ENCODE data around the gene CENPM. TPM values are rescaled to one million over a fixed set of nuclear protein-coding genes. Genes with fewer than 3 reads are reported as not detected.

Gene CENPM
- total RNA-seq, 1 experiment from 2014 or later, result 62.4 TPM

DNA sequence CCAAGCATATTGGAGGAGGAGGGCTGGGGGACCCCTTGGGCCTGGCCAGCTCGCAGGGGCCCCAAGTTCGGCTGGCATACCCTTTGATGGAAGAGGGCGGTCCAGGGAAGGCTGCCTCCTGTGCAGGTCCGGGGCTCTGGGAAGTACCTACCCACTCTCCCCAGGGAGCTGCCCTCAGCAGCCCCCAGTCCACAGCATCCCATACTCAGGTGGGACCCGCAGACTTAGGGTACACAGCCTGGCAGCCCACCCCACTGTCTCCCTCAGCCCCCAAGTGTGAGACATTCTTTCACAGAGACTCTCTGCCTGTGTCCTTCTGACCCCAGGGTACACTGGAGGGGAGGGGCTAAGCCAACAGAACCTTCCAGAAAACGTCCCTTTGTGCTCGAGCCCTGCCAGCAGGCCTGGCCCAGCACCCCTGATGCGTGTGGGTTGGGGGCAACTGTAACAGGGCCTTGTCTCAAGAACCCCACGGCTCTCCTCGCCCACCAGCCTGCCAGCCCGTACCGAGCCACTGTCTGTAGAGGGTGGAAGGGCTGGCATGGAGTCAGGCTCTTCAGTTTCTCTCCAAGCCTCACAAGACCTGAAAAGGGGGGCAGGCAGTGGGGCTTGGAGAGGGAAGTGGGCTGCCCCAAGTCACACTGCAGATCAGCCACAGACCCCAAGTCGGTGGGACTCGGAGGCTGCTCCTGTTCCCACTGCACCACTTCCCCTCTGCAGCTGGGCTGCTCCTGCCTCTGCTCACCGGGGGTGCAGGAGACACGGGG, 13.4 kb downstream of the CENPM start:
- no peak for DNase-seq (ENCODE audit: low spot score)

DNA sequence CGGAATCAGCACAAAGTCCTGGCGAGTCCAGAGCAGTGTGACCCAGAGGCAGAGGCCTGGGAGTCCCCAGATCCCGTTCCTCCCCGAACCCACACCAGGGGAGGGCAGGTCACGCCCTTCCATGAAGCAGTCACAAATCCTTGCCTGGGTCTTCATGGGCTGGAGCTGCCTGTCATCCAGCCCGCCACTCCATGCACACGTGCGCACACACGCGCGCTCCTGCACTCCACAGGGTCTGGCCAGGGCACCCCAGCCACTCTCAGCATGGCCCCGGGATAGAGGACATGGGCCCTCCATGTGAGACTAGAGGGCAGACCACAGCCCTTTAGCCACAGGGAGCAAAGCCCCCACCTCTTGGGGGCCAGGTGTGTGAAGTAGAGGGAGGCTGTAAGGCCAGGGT, 14.6 kb downstream of the CENPM start:
- DNase-seq (ENCODE audit: low spot score), result no peak

DNA sequence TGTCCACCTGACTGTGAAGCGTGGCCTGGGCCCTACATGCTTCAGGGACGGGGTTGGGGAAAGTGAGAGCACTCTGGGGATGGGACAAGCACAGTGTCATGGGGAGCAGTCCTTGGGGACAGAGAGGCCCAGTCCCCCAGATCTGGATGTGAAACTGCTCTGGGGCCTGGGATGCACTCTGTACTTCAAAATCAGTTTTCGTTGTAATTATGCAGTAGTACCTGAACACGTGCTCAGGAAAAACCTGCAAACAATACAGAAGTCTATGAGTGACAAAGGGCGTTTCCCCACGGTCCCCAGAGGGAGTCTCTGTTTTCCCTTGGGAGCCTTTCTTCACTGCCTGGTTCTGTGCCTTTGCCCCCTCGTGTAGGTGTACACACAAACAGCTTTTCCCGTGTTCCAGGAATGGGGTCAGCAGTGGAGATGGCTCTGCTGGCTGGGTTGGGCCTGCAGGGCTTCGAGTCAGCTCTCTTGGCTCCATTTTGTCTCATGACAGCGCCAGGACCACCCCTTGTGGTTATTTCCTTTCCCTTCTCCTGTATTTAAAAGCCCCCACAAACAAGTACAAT, 15.2 kb downstream of the CENPM start:
- no peak for DNase-seq (ENCODE audit: low spot score)

DNA sequence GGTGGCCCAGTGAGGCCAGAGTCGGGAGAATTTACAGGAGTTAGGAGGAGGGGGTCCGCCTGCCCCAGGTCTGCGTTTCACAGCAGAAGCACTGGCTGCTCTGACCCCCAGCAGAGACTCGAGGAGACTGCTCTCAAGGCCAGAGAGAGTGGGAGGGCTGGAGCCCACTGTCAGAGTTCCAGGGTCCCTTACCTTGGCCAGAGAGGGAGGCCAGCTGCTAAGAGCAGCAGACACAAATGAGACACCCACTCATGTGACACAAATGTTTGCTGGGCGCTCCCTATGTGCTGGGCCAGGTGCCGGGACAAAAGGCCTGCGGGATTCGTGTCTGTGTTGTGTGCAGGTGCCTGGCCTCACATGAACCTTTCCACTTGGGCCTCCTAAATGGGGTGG, 17.5 kb downstream of the CENPM start:
- no peak for DNase-seq (ENCODE audit: low spot score)

DNA sequence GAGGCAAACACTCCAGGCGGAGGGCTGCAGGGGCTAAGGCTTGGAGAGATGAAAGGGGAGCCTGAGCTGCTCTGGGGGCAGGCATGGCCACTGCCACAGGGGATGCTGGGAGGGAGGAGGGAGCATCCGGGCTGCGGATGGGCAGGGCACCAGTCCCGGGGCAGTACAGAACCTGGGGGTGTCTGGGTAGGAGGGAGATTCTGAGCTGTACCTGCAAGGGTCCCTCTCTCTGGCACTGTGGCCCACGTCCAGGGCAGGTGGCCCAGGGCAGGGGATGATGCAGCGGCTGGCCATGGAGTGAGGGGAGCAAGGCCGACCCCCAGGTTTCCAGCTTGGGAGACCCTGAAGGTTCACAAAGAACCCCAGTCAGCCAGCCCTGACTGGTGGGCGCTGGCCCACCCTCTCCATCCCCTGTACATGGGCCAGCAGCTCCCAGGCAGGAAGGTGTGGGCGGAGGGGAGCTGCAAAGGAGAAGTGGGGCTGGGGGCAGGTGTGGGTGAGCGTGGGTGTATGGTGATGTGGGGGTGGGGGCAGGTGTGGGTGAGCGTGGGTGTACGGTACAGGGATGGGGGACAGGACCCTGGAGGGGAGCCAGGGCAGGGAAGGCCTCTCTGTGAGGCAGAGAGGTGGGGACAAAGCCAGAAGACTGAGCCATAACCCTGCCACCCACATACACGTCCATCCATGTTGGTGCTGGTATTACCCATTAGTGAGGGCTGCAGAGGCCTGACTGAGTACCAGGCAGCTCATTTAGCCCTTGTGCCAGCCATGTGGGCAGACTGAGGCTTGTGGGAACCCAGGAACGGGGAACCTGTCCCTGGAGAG, 18.1 kb downstream of the CENPM start:
- DNase-seq (ENCODE audit: low spot score), result no peak

DNA sequence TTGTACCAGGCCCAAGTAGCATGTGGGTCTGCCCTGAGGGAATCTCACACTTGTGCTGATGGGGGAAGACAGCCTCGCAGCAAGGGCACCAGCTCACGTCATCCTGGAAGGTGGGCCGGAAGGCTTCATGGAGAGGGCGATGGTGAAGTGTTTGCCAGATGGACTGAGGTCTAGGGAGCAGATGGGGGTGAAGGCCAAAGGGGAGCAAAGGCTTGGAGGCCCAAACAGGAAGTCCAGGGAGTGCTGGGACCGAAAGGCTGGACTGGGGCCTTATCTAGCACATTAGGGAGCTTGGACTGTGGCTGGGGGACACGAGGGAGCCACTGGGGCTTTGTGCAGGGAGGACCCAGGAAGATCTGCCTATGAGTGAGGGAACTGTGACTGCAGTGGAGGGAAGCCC, 19.1 kb downstream of the CENPM start:
- no peak for DNase-seq (ENCODE audit: low spot score)

DNA sequence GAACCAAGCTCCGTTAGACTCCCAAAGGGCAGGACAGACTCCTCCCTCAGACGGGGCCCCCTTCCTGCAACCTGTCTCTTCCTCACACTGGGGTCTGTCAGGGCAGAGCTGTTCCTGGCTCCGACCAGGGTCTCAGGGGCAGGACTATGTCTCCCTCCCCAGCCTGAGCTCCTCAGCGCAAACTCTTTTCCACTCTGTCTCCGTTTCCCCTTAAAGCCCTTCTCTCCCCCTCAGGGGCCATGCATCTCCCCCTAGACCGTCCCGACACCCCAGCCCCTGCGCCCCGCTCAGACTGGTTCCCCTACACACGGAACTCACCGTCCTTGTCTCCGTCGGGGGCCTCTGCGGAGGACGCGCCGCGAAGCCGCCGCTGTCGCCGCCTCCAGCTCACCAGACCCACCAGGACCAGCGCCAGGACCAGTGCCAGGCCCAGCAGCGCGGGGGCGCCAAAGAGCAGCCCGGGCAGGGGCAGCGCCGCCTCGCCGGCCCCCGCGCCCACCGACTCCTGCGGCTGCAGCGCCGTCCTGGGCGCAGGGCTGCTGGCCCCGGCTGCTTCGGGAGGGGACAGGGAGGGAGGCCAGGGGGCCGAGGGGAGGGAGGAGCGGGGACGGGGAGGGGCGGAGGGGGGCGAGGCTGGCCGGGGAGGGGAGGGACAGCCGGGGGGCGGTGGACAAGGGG, 21.0 kb downstream of the CENPM start:
- DNase-seq (ENCODE audit: low spot score), result no peak

DNA sequence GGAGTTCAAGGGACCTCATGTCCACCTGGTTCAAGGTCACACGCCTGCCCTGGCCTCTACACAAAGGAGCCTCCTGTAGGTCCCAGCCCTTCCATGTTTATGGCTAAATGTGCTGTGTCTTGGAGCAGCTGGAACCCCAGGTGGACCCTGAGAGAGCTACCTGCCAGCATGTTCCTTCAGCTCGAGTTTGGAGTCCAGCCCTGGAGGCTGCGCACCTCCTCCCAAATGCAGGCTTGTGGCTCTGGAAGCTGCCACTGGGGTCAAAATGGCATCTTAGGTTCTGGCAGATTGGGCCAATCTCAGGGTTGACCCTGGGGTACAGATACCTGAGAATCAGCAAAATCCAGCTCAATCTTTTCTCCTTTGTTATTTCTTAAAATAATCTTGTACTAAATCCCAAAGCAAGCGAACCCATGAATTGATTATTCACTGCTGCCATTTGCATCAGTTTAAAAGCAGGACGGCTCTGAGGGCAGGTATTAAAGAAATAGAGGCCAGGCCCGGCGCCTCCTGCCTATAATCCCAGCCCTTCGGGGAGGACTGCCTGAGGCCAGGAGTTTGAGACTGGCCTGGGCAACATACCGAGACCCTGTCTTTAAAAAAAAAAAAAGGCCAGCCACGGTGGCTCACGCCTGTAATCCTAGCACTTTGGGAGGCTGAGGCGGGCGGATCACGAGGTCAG, 23.2 kb downstream of the CENPM start:
- DNase-seq (ENCODE audit: low spot score), result no peak

DNA sequence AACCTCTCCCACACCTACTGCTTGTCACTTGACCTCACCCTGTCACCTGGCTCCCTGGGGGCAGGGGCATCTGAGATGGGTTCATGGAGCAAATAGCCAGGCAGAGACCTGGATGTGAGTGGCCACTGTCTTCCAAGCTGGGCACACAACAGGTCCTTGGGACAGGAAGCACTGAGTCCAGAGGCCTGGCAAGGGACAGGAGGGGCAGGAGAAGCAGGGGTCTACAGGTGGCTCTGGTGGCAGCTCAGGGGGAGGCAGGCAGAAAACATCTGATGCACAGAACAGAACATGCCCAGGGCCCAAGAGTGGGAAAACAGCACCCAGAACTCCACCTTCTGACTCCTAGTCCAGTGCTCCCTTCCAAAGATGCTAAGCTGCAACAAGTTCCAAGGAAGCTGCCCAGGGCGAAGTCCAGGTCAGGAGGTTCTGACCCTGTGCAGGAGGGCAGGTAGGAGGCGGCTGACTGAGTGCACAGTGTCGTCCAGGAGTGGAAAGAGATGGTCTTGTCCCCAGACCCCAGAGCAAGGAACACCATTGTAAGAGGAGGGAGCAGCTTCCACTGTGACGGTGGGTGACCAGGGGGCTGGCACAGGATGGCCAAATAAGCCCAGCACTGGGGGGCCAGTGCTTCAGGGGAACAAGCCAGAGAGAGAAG, 23.9 kb downstream of the CENPM start:
- no peak for DNase-seq (ENCODE audit: low spot score)

DNA sequence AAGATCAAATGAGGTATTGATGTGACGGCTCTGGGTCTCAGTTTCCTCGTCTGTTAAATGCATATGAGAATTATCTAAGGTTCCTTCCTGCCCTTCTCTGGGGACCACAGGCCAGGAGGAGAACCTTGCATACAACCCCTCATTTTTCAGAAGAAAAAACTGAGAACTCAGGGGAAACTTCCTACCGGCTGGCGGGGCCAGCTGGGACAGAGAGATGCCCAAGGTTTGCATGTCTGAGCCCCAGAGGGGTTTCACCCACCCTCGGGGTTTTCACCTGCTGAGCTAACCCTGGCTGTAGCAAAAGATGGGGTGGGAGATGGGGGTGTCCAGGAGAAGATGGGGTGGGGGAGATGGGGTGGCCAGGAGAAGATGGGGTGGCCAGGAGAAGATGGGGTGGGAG, 24.6 kb downstream of the CENPM start:
- no peak for DNase-seq (ENCODE audit: low spot score)

DNA sequence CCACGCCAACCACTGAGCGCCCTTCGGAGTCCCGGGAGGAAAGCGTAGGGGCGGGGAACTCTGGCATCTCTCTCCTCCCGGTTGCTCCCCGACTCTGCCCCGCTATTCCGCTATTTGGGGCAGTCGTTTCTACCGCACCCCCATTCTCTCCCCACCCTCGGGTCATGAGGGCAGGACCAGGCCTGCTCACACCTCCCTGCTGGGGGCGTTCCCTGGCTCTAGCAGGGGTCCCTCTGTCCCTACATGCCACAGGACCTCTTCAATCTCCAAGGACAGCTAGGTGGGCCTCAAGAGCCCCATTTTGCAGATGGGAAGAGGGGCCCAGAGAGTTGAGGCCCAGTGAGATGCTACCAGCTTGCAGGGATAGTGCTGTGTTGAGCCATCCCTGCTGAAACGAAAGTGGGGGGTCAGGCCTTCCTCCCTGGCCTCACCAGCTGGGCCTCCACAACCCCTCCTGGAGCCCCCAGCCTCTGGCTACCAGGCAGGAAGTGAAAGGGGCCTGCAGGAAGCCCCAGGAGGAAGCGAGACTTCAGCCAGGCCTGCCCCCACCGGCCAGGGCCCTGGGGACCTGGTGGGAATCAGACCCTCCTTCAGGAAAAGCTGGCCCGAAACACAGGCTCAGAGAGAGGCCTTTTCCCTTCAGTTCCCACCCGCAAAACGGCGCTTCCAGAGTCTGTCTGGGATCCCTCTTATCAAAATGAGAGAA, 26.5 kb downstream of the CENPM start:
- no peak for DNase-seq (ENCODE audit: low spot score)

DNA sequence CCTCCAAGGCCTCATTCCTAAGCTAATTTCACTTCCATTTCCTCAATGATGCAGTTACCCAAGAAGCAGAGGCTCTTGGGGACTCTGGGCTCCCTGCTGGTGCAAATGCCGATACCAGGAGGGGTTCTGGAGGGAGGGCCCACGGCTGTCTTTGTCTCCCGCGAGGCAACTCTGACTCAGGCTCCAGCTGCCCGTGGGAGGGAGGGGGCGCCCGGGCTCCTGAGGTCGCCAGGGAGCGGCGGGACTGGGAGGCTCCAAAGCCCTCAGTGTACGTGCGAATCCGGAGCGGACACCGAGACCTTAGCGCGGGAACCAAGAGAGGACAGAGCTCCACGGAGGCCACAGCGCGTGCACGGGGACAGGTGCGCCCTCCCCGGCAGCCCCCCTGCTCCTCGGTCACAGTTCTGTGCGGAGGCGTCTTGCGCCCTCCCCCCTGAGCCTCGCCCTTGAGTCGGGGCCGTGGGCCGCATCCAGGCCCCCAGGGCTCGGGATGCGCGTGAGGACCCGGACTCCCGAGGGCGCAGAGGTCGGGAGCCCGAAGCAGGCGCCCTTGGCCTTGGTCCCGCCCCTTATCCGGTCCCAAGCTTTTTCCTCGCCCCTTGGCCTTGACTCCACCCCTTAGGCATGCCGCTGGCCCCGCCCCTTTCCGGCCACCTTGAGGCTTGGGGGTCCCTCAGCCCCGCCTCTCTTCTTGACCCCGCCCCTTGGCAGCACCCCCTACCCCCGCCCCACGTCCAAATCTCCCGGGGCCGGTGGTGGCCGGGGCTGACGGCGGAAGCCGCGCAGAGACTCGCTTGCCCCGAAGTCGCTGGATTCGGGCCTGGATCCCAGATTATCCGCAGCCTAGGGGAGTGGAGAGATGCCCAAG, 27.4 kb downstream of the CENPM start:
- DNase-seq (ENCODE audit: low spot score), result no peak

DNA sequence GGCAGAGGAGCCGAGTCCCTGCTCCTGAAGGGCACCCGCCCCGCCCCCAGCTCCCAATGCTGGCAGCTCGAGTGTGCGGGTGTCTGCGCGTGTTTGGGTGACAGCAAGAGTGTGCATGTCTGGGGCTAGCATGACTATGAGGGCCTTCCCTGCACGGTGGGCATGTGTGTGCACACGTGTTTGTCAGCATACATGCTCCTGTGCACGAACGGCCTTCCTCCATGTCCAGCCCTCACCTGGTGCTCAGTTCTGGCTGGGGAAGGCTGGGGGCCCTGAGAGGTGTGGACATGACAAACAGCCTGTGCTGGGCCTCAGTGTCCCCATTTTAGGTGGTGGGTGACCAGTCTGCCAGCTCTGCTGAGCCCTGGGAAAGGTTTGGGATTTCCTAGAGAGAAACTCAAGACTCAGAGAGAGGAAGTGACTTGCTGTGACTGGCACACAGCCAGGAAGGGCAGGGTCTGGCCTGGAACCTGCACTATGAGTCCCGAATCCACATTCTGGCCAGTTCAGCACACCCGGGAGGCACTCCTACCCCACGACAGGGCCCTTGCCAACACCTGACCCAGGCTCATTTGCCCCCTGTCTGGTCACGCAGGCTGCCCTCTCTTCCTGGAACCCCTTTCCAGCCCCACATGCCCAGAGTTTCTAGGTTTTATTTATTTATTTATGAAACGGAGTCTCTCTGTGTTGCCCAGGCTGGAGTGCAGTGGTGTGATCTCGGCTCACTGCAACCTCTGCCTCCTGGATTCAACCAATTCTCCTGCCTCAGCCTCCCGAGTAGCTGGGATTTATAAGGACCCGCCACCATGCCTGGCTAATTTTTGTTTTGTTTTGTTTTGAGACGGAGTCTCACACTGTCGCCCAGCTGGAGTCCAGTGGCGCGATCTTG, 28.8 kb downstream of the CENPM start:
- DNase-seq (ENCODE audit: low spot score), result peak; percentile 44

DNA sequence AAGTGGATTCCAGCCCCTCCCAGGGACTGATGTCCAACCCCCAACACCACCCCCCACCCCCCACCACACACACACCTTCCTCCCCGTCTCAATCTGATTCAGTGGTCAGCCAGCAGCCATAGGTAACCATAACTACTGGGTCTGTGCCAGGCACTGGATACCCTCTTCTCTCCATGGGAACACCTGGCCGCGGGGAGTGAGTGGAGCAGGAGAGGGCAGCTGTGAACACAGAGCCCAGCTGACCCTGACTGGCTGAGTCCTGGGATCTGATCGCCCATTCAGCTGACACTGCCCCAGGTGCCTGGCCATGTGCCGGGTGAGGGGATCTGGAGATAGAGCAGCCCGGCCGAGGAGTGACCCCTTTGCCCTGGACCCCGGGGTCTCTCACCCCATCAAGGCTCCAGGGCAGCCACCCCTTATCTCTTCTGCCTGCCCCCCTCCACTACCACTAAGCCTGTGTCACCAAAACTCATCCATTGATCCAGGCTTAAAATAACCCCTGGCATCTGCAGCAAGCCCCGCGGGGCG, 29.5 kb downstream of the CENPM start:
- no peak for DNase-seq (ENCODE audit: low spot score)

DNA sequence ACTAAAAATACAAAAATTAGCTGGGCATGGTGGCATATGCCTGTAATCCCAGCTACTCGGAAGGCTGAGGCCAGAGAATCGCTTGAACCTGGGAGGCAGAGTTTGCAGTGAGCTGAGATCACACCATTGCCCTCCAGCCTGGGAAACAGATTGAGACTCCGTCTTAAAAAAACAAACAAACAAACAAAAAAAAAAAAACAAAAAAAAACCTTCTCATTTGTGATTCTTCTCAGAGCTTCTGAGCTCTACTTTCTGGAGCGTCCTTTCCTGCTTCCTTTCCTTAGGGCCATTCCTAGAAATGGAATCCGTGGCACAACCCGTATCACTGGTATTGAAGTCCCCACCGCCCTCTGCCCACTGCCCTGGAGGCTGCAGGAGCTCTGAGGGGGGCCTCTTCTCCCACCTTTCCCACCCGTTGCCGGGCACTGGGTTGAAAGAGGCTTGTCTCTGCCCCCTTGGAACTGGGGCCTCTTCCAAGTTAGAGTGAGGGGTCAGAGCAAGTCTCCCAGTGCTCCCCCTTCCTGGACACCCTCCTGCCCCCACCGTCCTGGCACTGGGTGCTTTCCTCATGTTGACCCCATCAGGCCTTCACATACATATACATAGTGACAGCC, 30.1 kb downstream of the CENPM start:
- no peak for DNase-seq (ENCODE audit: low spot score)

DNA sequence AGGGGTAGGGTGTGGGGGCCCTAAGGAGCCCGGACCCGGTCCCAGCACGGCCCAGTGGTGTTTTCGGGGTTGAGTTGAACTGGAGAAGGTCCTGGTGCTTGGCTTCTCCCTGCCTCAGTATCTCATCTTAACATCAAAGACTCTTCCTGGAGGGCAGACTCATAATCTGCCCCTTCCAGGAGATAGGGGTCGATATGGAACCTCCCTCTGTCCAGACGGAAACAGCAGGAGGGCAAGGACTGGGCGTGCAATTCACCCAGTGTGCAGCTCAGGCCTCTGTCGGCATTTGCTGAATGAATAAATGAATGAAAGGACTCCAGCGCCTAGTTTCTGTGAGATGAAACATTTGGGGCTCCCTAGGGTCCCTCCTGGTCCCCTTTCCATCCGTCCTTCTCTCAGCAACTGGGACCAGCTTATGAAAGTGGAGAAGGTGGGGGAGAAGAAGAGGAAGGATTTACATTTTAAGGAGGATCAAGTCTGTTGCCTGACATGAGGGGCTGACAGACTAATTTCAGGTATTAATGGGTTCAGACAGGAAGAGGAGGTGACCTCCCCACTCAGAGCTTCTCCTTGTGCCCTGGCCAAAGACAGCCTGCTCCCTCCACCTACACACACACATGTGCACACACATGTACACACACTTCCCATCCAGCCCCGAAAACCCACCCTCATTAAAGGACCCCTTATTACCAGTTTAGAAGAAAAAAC, 31.0 kb downstream of the CENPM start:
- DNase-seq (ENCODE audit: low spot score), result no peak

Measured in H4 (cell line).